Prostate gland (tissue), 2 donors: ENCODE measurements around the gene RABGAP1. TPM values are rescaled to one million over a fixed set of nuclear protein-coding genes. Genes with fewer than 3 reads are reported as not detected.

ENCODE experiments used
- DNase-seq: peaks from one replicate; pipeline ENCODE4 v3.0.0-alpha.2; 2019; ENCODE audit warnings: low spot score
- H3K27ac ChIP-seq, 2 donors: fragments of 200-600 bp; sonication (generic); 2 replicates each; pipeline ENCODE4 v1.5.1; 2017 to 2019
- H3K27me3 ChIP-seq: fragments of 200-600 bp; sonication (generic); replicated peaks from 2 replicates; pipeline ENCODE4 v1.5.1; 2019; ENCODE audit not compliant: insufficient read depth
- H3K36me3 ChIP-seq, 2 donors: fragments of 200-600 bp; sonication (generic); 1 replicate in 1 of 2; 2 replicates in 1 of 2; pipeline versions ENCODE4 v1.5.1 to v1.8.1; 2017 to 2019
- H3K4me1 ChIP-seq: fragments of 200-600 bp; sonication (generic); replicated peaks from 2 replicates; pipeline ENCODE4 v1.5.1; 2019
- H3K4me3 ChIP-seq, 2 donors: fragments of 200-600 bp; sonication (generic); 2 replicates each; pipeline ENCODE4 v1.5.1; 2017 to 2019
- H3K9me3 ChIP-seq: fragments of 200-600 bp; sonication (generic); 2 replicates; pipeline ENCODE4 v1.5.1; 2017
- POLR2A ChIP-seq: fragments of 450-650 bp; IDR thresholded peaks from one replicate; pipeline ENCODE4 v1.6.1; 2016; ENCODE audit warnings: antibody characterized with exemption, mild to moderate bottlenecking
- POLR2AphosphoS5 ChIP-seq: sonication (generic); formaldehyde crosslinking; IDR thresholded peaks from one replicate; pipeline ENCODE4 v1.6.1; 2017; ENCODE audit warnings: antibody characterized with exemption
- WGBS: methylation state at CpG from one replicate; pipeline ENCODE4 v1.1.5; 2018; 5-methylcytosine and 5-hydroxymethylcytosine counted together
- intact Hi-C: fragments of 100-400 bp; cut with DNase I; formaldehyde crosslinking; loops from one replicate; pipeline ENCODE4 v1.14.2; 2022
- total RNA-seq, 2 donors: library from RNA; depleted of rRNA; stranded (reverse); fragments of >200 nt; gene quantifications; one replicate each; pipeline ENCODE4 v1.1.0, GENCODE V29; 2016
- TF ChIP-seq, protein P1 (sequence below), 4 experiments: fragments of 200-600 bp in 2 of 4; fragments of 450-650 bp in 2 of 4; sonication (generic) in 2 of 4; IDR thresholded peaks; 1 replicate in 3 of 4; 2 replicates in 1 of 4; pipeline ENCODE4 v1.5.1; 2016 to 2019; ENCODE audit warnings: antibody characterized with exemption in 4 of 4, mild to moderate bottlenecking in 2 of 4, moderate library complexity in 2 of 4

Gene RABGAP1
- total RNA-seq, 2 donors from 2014 or later = 59.8 to 104 TPM

DNA sequence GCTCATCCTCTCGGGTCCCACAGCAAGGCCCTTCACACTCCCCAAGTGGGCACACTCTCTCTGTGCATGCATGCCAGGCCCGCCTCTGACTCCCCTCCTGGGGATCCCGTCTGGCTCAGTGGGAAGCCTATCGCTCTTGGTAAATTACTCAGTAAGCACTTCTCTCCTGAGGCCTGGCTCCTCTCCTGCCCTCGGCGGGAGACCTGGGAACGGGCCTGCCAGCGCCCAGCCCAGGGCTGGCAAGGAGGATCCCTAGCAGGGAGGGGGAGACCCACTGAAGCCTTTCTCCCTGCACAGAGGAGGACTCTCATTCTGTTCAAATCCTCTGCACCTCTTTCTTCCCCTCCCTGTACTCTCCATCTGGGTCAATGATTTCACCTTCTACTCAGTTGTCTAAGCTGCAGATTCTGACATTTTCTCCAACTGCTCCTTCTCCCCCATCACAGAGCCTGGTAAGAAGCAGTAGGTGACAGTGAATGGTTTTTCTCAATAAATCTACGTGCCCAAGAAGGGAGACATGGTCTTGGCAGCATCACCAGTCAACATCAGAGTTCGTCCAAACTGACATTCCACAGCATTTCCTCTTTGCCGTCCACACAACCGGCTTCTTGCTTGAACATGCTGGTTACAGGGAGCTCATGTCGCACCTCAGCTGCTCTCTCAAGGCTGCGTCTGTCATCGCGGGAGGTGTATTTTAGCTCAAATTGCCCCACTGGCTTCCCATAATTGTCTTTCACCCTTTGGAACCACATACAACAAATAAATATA is 174.5 kb downstream of the RABGAP1 start:
- peak; percentile 73 for DNase-seq
- Histone ChIP-seq H3K4me1 (no peaks in the 10 kb centered on the region), H3K4me3 (no peak overlapping the region), H3K9me3 (no peaks in the 10 kb centered on the region), H3K27me3 (no peaks in the 10 kb centered on the region), H3K36me3 (no peaks in the 10 kb centered on the region), H3K27ac (peak overlapping the region in 1 of 2 donors; percentile 5)
- WGBS = 48% methylated on average over 16 of the region's 16 CpGs
- intact Hi-C loops = no loop called here
- TF ChIP-seq POLR2A = no peak
- TF ChIP-seq POLR2AphosphoS5 = peak; percentile 59
- TF ChIP-seq, protein P1, sequence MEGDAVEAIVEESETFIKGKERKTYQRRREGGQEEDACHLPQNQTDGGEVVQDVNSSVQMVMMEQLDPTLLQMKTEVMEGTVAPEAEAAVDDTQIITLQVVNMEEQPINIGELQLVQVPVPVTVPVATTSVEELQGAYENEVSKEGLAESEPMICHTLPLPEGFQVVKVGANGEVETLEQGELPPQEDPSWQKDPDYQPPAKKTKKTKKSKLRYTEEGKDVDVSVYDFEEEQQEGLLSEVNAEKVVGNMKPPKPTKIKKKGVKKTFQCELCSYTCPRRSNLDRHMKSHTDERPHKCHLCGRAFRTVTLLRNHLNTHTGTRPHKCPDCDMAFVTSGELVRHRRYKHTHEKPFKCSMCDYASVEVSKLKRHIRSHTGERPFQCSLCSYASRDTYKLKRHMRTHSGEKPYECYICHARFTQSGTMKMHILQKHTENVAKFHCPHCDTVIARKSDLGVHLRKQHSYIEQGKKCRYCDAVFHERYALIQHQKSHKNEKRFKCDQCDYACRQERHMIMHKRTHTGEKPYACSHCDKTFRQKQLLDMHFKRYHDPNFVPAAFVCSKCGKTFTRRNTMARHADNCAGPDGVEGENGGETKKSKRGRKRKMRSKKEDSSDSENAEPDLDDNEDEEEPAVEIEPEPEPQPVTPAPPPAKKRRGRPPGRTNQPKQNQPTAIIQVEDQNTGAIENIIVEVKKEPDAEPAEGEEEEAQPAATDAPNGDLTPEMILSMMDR (IDR thresholded peaks at IDR 0.05) = no peak

DNA sequence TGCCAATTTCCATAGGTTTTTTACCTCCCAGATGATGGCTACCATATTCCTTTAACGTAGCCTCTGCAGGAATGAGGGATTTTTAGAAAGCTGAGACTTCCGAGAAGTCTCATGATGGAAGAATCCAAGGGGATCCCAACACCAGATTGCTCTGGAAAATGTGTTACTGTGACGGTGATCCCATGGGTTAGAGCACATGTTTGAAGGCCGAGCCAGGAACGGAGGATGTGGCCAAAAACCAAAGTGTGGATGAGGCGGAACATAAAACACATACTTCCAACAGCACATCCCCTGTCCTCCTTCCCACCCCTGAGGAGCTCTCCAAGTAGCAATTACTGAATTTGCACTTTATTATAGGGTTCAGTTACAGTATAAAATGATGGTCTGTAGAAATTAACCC is 175.2 kb downstream of the RABGAP1 start:
- no peaks in the 10 kb centered on the region for H3K27me3 ChIP-seq
- WGBS = 81% methylated on average over 6 of the region's 6 CpGs
- no peak for DNase-seq
- H3K27ac ChIP-seq = no peak overlapping the region
- H3K4me3 ChIP-seq = no peak overlapping the region
- H3K4me1 ChIP-seq = no peaks in the 10 kb centered on the region
- TF ChIP-seq, protein P1 (IDR thresholded peaks at IDR 0.05) = no peak
- TF ChIP-seq POLR2A (no peak), POLR2AphosphoS5 (no peak)
- no peaks in the 10 kb centered on the region for H3K9me3 ChIP-seq
- intact Hi-C loops = no loop called here
- no peaks in the 10 kb centered on the region for H3K36me3 ChIP-seq

- Histone ChIP-seq H3K36me3 (no peaks in the 10 kb centered on the region), H3K27me3 (no peaks in the 10 kb centered on the region), H3K27ac (no peak overlapping the region), H3K4me3 (no peak overlapping the region), H3K4me1 (no peaks in the 10 kb centered on the region), H3K9me3 (no peaks in the 10 kb centered on the region)
- TF ChIP-seq, protein P1 (IDR thresholded peaks at IDR 0.05) = no peak
- no peak for TF ChIP-seq POLR2A
- no peak for TF ChIP-seq POLR2AphosphoS5
- 75% methylated on average over 7 of the region's 7 CpGs for WGBS
- DNase-seq = no peak
- intact Hi-C loops = no loop called here
These were observed 178.7 kb downstream of the RABGAP1 start for GRCh38 chr9:123119566-123119965.

DNA sequence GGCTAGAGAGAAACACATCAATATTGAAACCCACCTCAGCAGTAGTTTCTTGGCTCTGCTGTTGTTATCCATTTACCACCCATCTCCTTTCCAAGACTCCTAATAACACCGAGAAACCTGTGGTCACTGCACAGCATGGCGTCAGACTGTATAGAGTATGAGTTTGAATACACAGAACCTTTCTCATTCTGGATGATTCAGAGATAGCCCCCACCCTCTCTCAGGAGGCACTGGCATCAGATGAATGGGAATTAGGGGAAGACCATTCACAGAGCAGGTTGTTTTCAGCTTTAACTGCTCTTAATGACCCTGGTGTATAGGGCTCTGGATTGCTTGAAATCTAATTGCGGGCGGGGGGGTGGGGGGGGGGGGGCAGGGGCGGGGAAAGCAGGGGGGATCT is 179.3 kb downstream of the RABGAP1 start:
- Histone ChIP-seq H3K36me3 (no peaks in the 10 kb centered on the region), H3K27ac (no peak overlapping the region), H3K27me3 (no peaks in the 10 kb centered on the region), H3K9me3 (no peaks in the 10 kb centered on the region), H3K4me3 (no peak overlapping the region), H3K4me1 (no peaks in the 10 kb centered on the region)
- no peak for TF ChIP-seq POLR2A
- TF ChIP-seq POLR2AphosphoS5 = no peak
- TF ChIP-seq, protein P1 (IDR thresholded peaks at IDR 0.05) = no peak
- intact Hi-C loops = no loop called here
- WGBS = 58% methylated on average over 5 of the region's 5 CpGs
- DNase-seq = no peak

GRCh38 chr9:123120953-123121352 is 180.1 kb downstream of the RABGAP1 start:
- TF ChIP-seq POLR2AphosphoS5 (no peak), POLR2A (no peak)
- TF ChIP-seq, protein P1 (IDR thresholded peaks at IDR 0.05) = no peak
- H3K4me1 ChIP-seq = no peaks in the 10 kb centered on the region
- H3K4me3 ChIP-seq = no peak overlapping the region
- WGBS = 100% methylated on average over 1 of the region's 1 CpG
- H3K36me3 ChIP-seq = no peaks in the 10 kb centered on the region
- no peaks in the 10 kb centered on the region for H3K27me3 ChIP-seq
- no peak overlapping the region for H3K27ac ChIP-seq
- H3K9me3 ChIP-seq = no peaks in the 10 kb centered on the region
- intact Hi-C loops = no loop called here
- DNase-seq = no peak
